K562 (cell line): ENCODE measurements around the gene MINK1. TPM values are rescaled to one million over a fixed set of nuclear protein-coding genes. Genes with fewer than 3 reads are reported as not detected.

Experiments used
- ATAC-seq: fragments of 200-7000 bp; cut with Tn5 transposase; 3 replicates; pipeline ENCODE4 v1.9.1; 2020; ENCODE audit warnings: moderate library complexity
- BruUV-seq: library from RNA; stranded (reverse); fragments of 400-500 nt; replicated peaks from 2 replicates; lab custom pipeline; 2021; lab: Mats Ljungman, UMichigan
- CTCF ChIA-PET: fragments of 300-600 bp; formaldehyde crosslinking; extraction: SDS; loops from one replicate; lab custom pipeline; 2021; ENCODE audit warnings: low intra/inter-chr PET ratio; lab: Yijun Ruan, JAX
- POLR2A ChIA-PET: fragments of 300-600, 350-650 bp; sonication (Branson Sonifier 250); formaldehyde crosslinking; extraction: SDS; loops from one replicate; lab custom pipeline; 2021; ENCODE audit warnings: antibody characterized with exemption, inconsistent platforms; lab: Yijun Ruan, JAX
- DNase-seq, 4 experiments: peaks; one replicate each; pipeline versions ENCODE4 v3.0.0 to v3.0.0-alpha.2; 2011 to 2018; ENCODE audit warnings: low spot score in 3 of 4, mixed read lengths in 3 of 4; ENCODE audit errors: extremely low read depth in 1 of 4
- FAIRE-seq: peaks from 2 replicates; lab custom pipeline; 2011; peaks lifted over from hg19 to GRCh38; lab: Jason Lieb, UNC
- H2AFZ ChIP-seq: 2 replicates; pipeline ENCODE4 v1.6.0; 2011; ENCODE audit warnings: low read depth, low read length, control low read depth, inconsistent platforms
- H3K27ac ChIP-seq: fragments of 200-600 bp; 3 replicates; pipeline ENCODE4 v1.8.0; 2011; ENCODE audit warnings: low read depth, mild to moderate bottlenecking, control low read depth, inconsistent platforms, low read length, moderate library complexity, mixed read lengths; ENCODE audit errors: extremely low read depth
- H3K27me3 ChIP-seq, 2 experiments: fragments of 300-600 bp in 1 of 2; 2 replicates in 1 of 2; 3 replicates in 1 of 2; pipeline versions ENCODE4 v1.6.0 to v1.8.0; 2011; ENCODE audit warnings: inconsistent platforms in 2 of 2, low read length in 2 of 2, mild to moderate bottlenecking in 1 of 2, mixed read lengths in 1 of 2, moderate library complexity in 1 of 2; ENCODE audit not compliant: control insufficient read depth in 2 of 2, insufficient read depth in 2 of 2
- H3K36me3 ChIP-seq: fragments of 300-600 bp; 3 replicates; pipeline ENCODE4 v1.8.0; 2011; ENCODE audit warnings: mild to moderate bottlenecking, low read length, inconsistent platforms; ENCODE audit not compliant: control insufficient read depth, insufficient read depth
- H3K4me1 ChIP-seq, 2 experiments: fragments of 200-600 bp in 1 of 2; replicated peaks in 1 of 2; 2 replicates in 1 of 2; 3 replicates in 1 of 2; pipeline versions ENCODE4 v1.5.1 to v1.8.0; 2011; ENCODE audit warnings: inconsistent platforms in 2 of 2, low read length in 2 of 2, mild to moderate bottlenecking in 1 of 2, mixed read lengths in 1 of 2, moderate library complexity in 1 of 2; ENCODE audit not compliant: control insufficient read depth in 2 of 2, insufficient read depth in 2 of 2
- H3K4me2 ChIP-seq: 2 replicates; pipeline ENCODE4 v1.6.1; 2011; ENCODE audit warnings: low read length, control low read depth, inconsistent platforms, mixed read lengths; ENCODE audit not compliant: insufficient read depth
- H3K4me3 ChIP-seq: fragments of 200-600 bp; sonication (generic), shearing (Covaris generic); 2 replicates; pipeline ENCODE4 v1.5.1; 2016; ENCODE audit warnings: control low read depth, inconsistent platforms
- H3K79me2 ChIP-seq: fragments of 200-600 bp; 3 replicates; pipeline ENCODE4 v1.8.0; 2011; ENCODE audit warnings: low read length, inconsistent platforms; ENCODE audit not compliant: control insufficient read depth, insufficient read depth
- H3K9ac ChIP-seq, 2 experiments: 2 replicates each; pipeline versions ENCODE4 v1.6.0 to v1.6.1; 2011; ENCODE audit warnings: low read depth in 2 of 2, low read length in 2 of 2, control low read depth in 1 of 2, inconsistent platforms in 1 of 2, mild to moderate bottlenecking in 1 of 2, mixed read lengths in 1 of 2; ENCODE audit not compliant: insufficient read depth in 1 of 2
- H3K9me1 ChIP-seq: one replicate; pipeline ENCODE4 v1.6.0; 2011; ENCODE audit warnings: inconsistent platforms, mild to moderate bottlenecking, low read length, moderate library complexity; ENCODE audit not compliant: control insufficient read depth, insufficient read depth
- H3K9me3 ChIP-seq: replicated peaks from 2 replicates; pipeline ENCODE4 v1.5.1; 2011; ENCODE audit warnings: low read depth, low read length, inconsistent platforms; ENCODE audit not compliant: control insufficient read depth, insufficient read depth
- H4K20me1 ChIP-seq: replicated peaks from 2 replicates; pipeline ENCODE4 v1.6.1; 2011; ENCODE audit warnings: low read length, inconsistent platforms, mixed read lengths; ENCODE audit not compliant: control insufficient read depth, insufficient read depth
- BMI1 ChIP-seq: fragments of 150-350 bp; IDR thresholded peaks from 2 replicates; pipeline ENCODE4 v1.6.1; 2014; ENCODE audit warnings: low read length
- CHD2 ChIP-seq: IDR thresholded peaks from 2 replicates; pipeline ENCODE4 v1.6.1; 2011; ENCODE audit warnings: low read depth, low read length
- EGR1 ChIP-seq: fragments of 450-650 bp; conservative IDR thresholded peaks from 2 replicates; pipeline ENCODE4 v1.6.1; 2017; ENCODE audit warnings: mild to moderate bottlenecking
- FOXK2 ChIP-seq, 2 experiments: fragments of 450-650 bp; IDR thresholded peaks in 1 of 2; conservative IDR thresholded peaks in 1 of 2; 2 replicates each; pipeline ENCODE4 v1.6.1; 2016; ENCODE audit warnings: low read depth in 2 of 2, mild to moderate bottlenecking in 1 of 2
- GATA2 ChIP-seq: sonication (generic); formaldehyde crosslinking; IDR thresholded peaks from 2 replicates; pipeline ENCODE4 v1.4.0; 2020; ENCODE audit warnings: mild to moderate bottlenecking, missing genetic modification reagents
- HSF4 ChIP-seq: fragments of 250-450 bp; sonication (Bioruptor Pico); IDR thresholded peaks from 2 replicates; pipeline ENCODE4 v2.1.2; 2022; ENCODE audit warnings: mild to moderate bottlenecking, moderate library complexity, borderline replicate concordance
- KAT7 ChIP-seq: sonication (generic); formaldehyde crosslinking; IDR thresholded peaks from 2 replicates; pipeline ENCODE4 v1.8.0; 2022; ENCODE audit warnings: missing genetic modification reagents, mild to moderate bottlenecking, borderline replicate concordance
- NKRF ChIP-seq: fragments of 450-650 bp; IDR thresholded peaks from 2 replicates; pipeline ENCODE4 v1.6.1; 2016; ENCODE audit warnings: borderline replicate concordance
- NR2F6 ChIP-seq: fragments of 450-650 bp; formaldehyde crosslinking; IDR thresholded peaks from 2 replicates; pipeline ENCODE4 v1.4.0; 2020; ENCODE audit warnings: mild to moderate bottlenecking
- NR3C1 ChIP-seq: sonication (generic); formaldehyde crosslinking; IDR thresholded peaks from 2 replicates; pipeline ENCODE4 v1.8.1; 2022; ENCODE audit warnings: missing genetic modification reagents
- POLR3A ChIP-seq: IDR thresholded peaks from 2 replicates; pipeline ENCODE4 v1.6.1; 2011; ENCODE audit warnings: borderline replicate concordance, mild to moderate bottlenecking, moderate library complexity; ENCODE audit not compliant: insufficient read length, insufficient read depth; ENCODE audit errors: extremely low read depth
- RBM22 ChIP-seq: fragments of 200-400 bp; formaldehyde crosslinking; IDR thresholded peaks from 2 replicates; pipeline ENCODE4 v1.6.1; 2018; ENCODE audit warnings: low read length, low read depth; ENCODE audit not compliant: poor library complexity, severe bottlenecking
- SIN3A ChIP-seq, 2 experiments: fragments of 150-350 bp in 1 of 2; IDR thresholded peaks; 2 replicates each; pipeline ENCODE4 v1.6.1; 2011 to 2016; ENCODE audit warnings: borderline replicate concordance in 2 of 2, low read depth in 2 of 2, low read length in 2 of 2, mild to moderate bottlenecking in 2 of 2, moderate library complexity in 2 of 2; ENCODE audit not compliant: control insufficient read depth in 1 of 2
- SP2 ChIP-seq: IDR thresholded peaks from 2 replicates; pipeline ENCODE4 v1.6.1; 2011; ENCODE audit warnings: mild to moderate bottlenecking, low read depth, low read length, moderate library complexity; ENCODE audit not compliant: poor library complexity, severe bottlenecking; ENCODE audit errors: extremely low read depth
- SREBF2 ChIP-seq: sonication (generic); formaldehyde crosslinking; IDR thresholded peaks from 2 replicates; pipeline ENCODE4 v1.4.0; 2020; ENCODE audit warnings: mild to moderate bottlenecking, missing genetic modification reagents
- YY1 ChIP-seq, 3 experiments: IDR thresholded peaks; 2 replicates each; pipeline ENCODE4 v1.6.1; 2011; ENCODE audit warnings: low read length in 2 of 3, mild to moderate bottlenecking in 2 of 3, moderate library complexity in 2 of 3, borderline replicate concordance in 1 of 3, control low read depth in 1 of 3, low read depth in 1 of 3; ENCODE audit not compliant: insufficient read depth in 3 of 3, insufficient replicate concordance in 2 of 3, control insufficient read depth in 1 of 3, insufficient read length in 1 of 3; ENCODE audit errors: extremely low read depth in 1 of 3
- ZFP91 ChIP-seq: sonication (generic); formaldehyde crosslinking; IDR thresholded peaks from 2 replicates; pipeline ENCODE4 v1.8.0; 2022; ENCODE audit warnings: mild to moderate bottlenecking, missing genetic modification reagents
- ZNF830 ChIP-seq: fragments of 250-450 bp; sonication (Bioruptor Pico); IDR thresholded peaks from 2 replicates; pipeline ENCODE4 v1.5.0; 2021; ENCODE audit warnings: mild to moderate bottlenecking
- WGBS: fragments of 100-300 bp; shearing (Covaris generic); methylation state at CpG from one replicate; pipeline ENCODE4 v1.1.6; 2016; ENCODE audit warnings: low coverage, mixed read lengths; ENCODE audit not compliant: insufficient coverage; ENCODE audit errors: missing lambda C conversion rate; 5-methylcytosine and 5-hydroxymethylcytosine counted together
- in situ Hi-C: fragments of 300-500 bp; cut with MboI; formaldehyde crosslinking; loops from 4 replicates; pipeline ENCODE4 v1.15.0; 2018; ENCODE audit warnings: inconsistent platforms, mixed read lengths
- intact Hi-C: fragments of 100-400 bp; cut with micrococcal nuclease; formaldehyde crosslinking; loops from 2 replicates; pipeline ENCODE4 v1.14.2; 2022
- polyA plus RNA-seq, 8 experiments: library from polyadenylated mRNA; depleted of rRNA in 4 of 8; stranded (reverse) in 5 of 8; unstranded in 3 of 8; fragments of >200 nt; fragmentation: Nextera tagmentation in 2 of 8; fragmentation: Illumina TruSeq in 1 of 8; extraction: Ambion mirVana in 2 of 8; extraction: Trizol in 1 of 8; gene quantifications; 2 replicates each; pipeline versions ENCODE4 v1.2.1 to v1.2.3, GENCODE V29; 2011 to 2014; ENCODE audit warnings: inconsistent platforms in 1 of 8, missing spikeins in 1 of 8
- total RNA-seq, 7 experiments: library from RNA; depleted of rRNA in 6 of 7; stranded (reverse); fragments of >200 nt in 6 of 7; fragmentation: Illumina TruSeq in 2 of 7; extraction: Trizol in 2 of 7; gene quantifications; 2 replicates each; pipeline versions ENCODE4 v1.2.1 to v1.2.3, GENCODE V29; 2011 to 2021; ENCODE audit warnings: low replicate concordance in 1 of 7

Gene MINK1
- total and polyA plus RNA-seq, 9 of the 15 experiments (the other 6 are each of a cell fraction or from before 2014, with no cell fraction given): 0.11 to 54.2 (median 14.9) TPM

GRCh38 chr17:4796552-4796920 lies 36.6 kb upstream of the MINK1 start:
- in situ Hi-C loops: no loop called here
- TF ChIP-seq EGR1: peak; percentile 62
- TF ChIP-seq GATA2 (CRISPR knock-in tag): no peak
- TF ChIP-seq BMI1: no peak
- no peak for TF ChIP-seq ZNF830 (CRISPR knock-in tag)
- TF ChIP-seq ZFP91 (CRISPR knock-in tag): no peak
- no peak for TF ChIP-seq RBM22
- TF ChIP-seq HSF4 (CRISPR knock-in tag): no peak
- 0 out of 2 replicates have a peak, but pooled peaks have one; percentile 2 for TF ChIP-seq KAT7 (CRISPR knock-in tag)
- peak in 1 of 3 experiments; percentile 70 for TF ChIP-seq YY1 (IDR thresholded peaks at IDR 0.05; ENCODE audit: borderline replicate concordance in 1 of 3, control insufficient read depth in 1 of 3, extremely low read depth in 1 of 3, insufficient read depth in 3 of 3, insufficient read length in 1 of 3, insufficient replicate concordance in 2 of 3, low read depth in 1 of 3, low read length in 2 of 3)
- no peak for TF ChIP-seq NR3C1 (CRISPR knock-in tag)
- TF ChIP-seq NKRF: peak; percentile 32; the same call in 1 of the 2 replicates
- no peak for TF ChIP-seq FOXK2 (conservative IDR thresholded peaks at IDR 0.05 in 1 of 2, IDR thresholded peaks at IDR 0.05 in 1 of 2; ENCODE audit: low read depth in 2 of 2)
- TF ChIP-seq SP2: no peak
- peak in 1 of 2 experiments; percentile 80; a peak in 1 of 4 replicates for TF ChIP-seq SIN3A (IDR thresholded peaks at IDR 0.05; ENCODE audit: borderline replicate concordance in 2 of 2, control insufficient read depth in 1 of 2, low read depth in 2 of 2, low read length in 2 of 2)
- TF ChIP-seq POLR3A: no peak
- TF ChIP-seq CHD2: no peak
- no peak for TF ChIP-seq SREBF2 (CRISPR knock-in tag)
- no peak for TF ChIP-seq NR2F6 (CRISPR knock-in tag)
- Histone ChIP-seq H3K4me3 (peak overlapping the region; percentile 97), H3K79me2 (peaks cover 15% of the 10 kb centered on the region), H3K27ac (peak overlapping the region; percentile 82), H3K9me3 (no peaks in the 10 kb centered on the region), H2AFZ (peak overlapping the region; percentile 87), H3K9me1 (no peaks in the 10 kb centered on the region), H4K20me1 (no peaks in the 10 kb centered on the region), H3K4me1 (peaks cover 0 to 5% of the 10 kb centered on the region in 2 experiments; a peak in 2 of 5 replicates), H3K36me3 (peaks cover 19% of the 10 kb centered on the region; the same call in 2 of the 3 replicates), H3K9ac (peak overlapping the region; percentile 91 to 95), H3K4me2 (peak overlapping the region; percentile 99), H3K27me3 (no peaks in the 10 kb centered on the region)
- ChIA-PET POLR2A (interaction anchor here (1.5 kb wide), 1 partner anchor 42 kb away, joined by 6 read pairs; no protein-coding TSS in a partner anchor), CTCF (no interaction called here)
- ATAC-seq (peak; percentile 88), FAIRE-seq (peak; percentile 62), DNase-seq (peak; percentile 50 to 60 (median 52))
- no TSS peak for BruUV-seq
- 0% methylated on average over 6 of the region's 7 CpGs for WGBS
- intact Hi-C loops: loop anchor here (1.0 kb wide), 1 partner anchor 37 kb away; the partner anchor contains the start of gene MINK1
